Anterior cingulate cortex (tissue), 58 donors: ENCODE measurements around the gene MYL11.
"Not testable (repeated sequence)": the region's sequence is repeated elsewhere in the genome, so short reads cannot be mapped to it uniquely, and the experiment has no call there.

Experiments
- DNase-seq, 58 donors: peaks; one replicate each; lab custom pipeline; 2025; lab: John Stamatoyannopoulos, UW

The MYL11 gene

GRCh38 chr16:30382111-30382881 lies 7.7 kb downstream of the MYL11 start, which contains the start of gene SEPTIN1:
SEPTIN1 (minus strand) TSS chr16:30382561; CDS start chr16:30382542, 19 bp downstream.
- DNase-seq: no peak

- DNase-seq: no peak
These were observed 8.9 kb downstream of the MYL11 start for GRCh38 chr16:30383521-30383920.

GRCh38 chr16:30394592-30395154 lies 20.1 kb downstream of the MYL11 start:
- peak in 2 of 58 donors; percentile 53 to 62 for DNase-seq

GRCh38 chr16:30395155-30395991 lies 20.8 kb downstream of the MYL11 start, which contains the start of gene ZNF48:
ZNF48 (plus strand) TSS chr16:30395420; CDS start chr16:30395795, 375 bp downstream.
- DNase-seq: peak in 57 of 58 donors; percentile 32 to 95 (median 83)

- peak in 3 of 58 donors; percentile 9 to 37 (median 34) for DNase-seq
These were observed 21.5 kb downstream of the MYL11 start for GRCh38 chr16:30395992-30396585.

- not testable (repeated sequence) for DNase-seq
These were observed 22.0 kb downstream of the MYL11 start for GRCh38 chr16:30396627-30397026.

- no peak for DNase-seq
These were observed 22.5 kb downstream of the MYL11 start for GRCh38 chr16:30397056-30397455.

GRCh38 chr16:30397776-30398660 lies 23.4 kb downstream of the MYL11 start:
- no peak for DNase-seq

GRCh38 chr16:30398661-30399434 lies 24.2 kb downstream of the MYL11 start:
- no peak for DNase-seq

- DNase-seq: no peak
These were observed 25.0 kb downstream of the MYL11 start for GRCh38 chr16:30399435-30400186.

- DNase-seq: no peak
These were observed 27.3 kb downstream of the MYL11 start for GRCh38 chr16:30401768-30402425.

- no peak for DNase-seq
These were observed 32.1 kb downstream of the MYL11 start for GRCh38 chr16:30406795-30407101.

GRCh38 chr16:30407102-30407803 lies 32.7 kb downstream of the MYL11 start, which contains the start of gene ZNF771:
ZNF771 (plus strand) TSS chr16:30407606; CDS start chr16:30408054, 448 bp downstream.
- DNase-seq: peak; percentile 62 to 96 (median 89)

GRCh38 chr16:30407804-30408534 lies 33.4 kb downstream of the MYL11 start:
- DNase-seq: peak in 6 of 58 donors; percentile 32 to 67 (median 46)

GRCh38 chr16:30409125-30410060 lies 34.8 kb downstream of the MYL11 start:
- peak in 56 of 58 donors; percentile 26 to 93 (median 80) for DNase-seq
